Inflammatory macrophage (primary cell): ENCODE measurements around the gene FOXD2.

Experiments used
- DNase-seq, 2 donors: peaks; one replicate each; pipeline ENCODE4 v3.0.0-alpha.2; 2020 to 2022

Gene FOXD2

DNA sequence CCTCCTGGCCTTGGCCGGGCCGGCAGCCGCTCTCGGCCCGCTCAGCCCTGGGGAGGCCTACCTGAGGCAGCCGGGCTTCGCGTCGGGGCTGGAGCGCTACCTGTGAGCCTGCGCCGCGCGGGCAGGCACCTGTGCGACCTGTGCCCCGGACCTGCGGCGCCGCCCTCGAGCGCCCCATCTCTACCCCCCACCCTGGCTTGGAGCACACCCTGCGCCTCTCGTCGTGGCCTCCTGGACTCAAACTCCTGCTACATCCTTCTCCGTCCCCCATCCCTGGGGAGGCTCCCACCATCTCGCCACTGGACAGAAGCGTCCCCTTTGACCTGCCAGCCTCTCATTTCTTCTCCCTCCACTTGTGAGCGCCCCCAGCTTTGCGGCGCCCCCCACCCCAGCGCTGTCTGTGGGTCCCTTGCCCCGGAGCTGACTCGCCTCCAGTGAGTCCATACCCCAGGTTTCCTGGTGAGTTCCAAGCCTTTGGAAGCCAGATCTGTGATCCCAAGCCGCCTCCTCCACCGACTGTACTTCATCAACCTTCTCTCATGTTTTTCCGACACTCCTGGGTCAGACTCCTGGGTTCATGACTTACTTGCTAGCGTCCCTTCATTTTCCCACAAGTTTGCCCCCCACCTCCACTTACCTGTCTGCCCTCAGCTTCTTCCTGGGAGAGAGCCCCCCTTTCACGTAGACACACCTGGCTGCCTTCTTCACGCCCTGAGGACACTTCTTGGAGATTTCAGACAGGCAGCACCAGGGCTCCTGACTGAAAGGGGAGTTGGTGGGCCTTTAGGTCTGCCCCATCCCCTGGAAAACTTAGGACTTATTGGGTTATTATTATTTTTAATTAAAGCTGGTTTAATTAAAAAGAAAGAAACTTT lies 20.4 kb upstream of the FOXD2 start:
- no peak for DNase-seq

DNA sequence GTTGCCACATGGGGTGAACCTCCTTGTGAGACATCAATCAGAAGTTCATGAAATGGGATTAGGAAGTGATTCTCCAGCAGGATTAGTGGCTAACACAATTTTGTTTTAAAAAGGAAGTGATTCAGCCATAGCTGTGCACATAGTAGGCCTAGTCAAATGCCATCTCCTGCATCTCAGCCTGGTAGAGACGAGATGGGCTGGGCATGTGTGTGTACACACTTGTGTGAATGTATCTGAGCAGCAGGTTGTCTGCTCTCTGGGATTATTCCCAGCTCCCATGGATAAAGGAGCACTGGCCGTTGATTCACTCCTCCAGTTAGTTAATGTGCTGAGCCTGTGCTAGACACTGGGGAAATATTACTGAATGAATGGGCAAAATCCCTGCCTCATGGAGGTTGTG lies 19.7 kb upstream of the FOXD2 start:
- DNase-seq, result no peak

DNA sequence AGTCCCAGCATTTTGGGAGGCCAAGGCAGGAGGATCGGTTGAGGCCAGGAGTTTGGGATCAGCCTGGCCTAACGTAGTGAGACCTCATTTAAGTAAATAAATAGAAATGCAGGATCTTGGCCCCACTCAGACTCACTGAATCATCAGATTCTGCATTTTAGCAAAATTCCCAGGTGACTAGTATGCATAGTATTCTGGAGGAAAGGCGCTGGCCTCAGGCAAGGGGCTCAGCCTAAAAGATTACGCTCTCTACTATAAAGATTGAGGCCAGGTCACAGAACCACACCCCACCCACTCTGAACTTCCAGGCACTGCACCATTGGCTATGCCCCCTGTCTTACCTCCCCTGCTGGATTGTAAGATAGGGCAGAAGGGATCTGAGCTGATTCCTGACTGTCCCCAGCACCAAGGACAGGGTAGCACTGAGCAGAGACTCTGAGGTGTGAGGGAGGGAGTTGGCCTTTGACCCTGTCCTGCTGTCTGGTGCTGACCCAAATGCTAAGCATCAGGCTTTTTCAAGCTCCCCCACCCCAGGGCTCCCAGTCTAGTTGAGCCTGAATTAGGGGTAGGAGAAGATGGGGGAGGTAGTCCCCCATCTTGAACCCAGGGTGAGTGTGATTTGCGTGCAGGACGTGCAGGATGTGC lies 19.0 kb upstream of the FOXD2 start:
- no peak for DNase-seq

DNA sequence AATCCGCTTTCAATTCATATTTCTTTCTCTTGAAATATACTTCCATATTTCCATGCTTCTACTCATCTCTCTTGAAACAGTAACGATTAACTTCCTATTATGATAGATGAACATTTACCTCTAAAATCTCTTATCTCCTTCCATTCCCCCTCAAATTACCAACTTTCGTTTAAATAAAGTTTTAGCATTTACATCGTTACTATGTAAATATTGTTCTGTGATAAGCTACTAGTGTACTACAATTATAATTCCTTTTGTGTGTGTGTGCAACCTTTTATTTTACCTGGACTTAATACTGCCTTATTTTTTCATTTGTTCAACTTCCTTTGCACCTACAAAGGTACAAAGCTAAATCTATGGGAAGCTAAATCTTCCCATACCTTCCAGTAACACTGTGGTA lies 17.3 kb upstream of the FOXD2 start:
- no peak for DNase-seq

DNA sequence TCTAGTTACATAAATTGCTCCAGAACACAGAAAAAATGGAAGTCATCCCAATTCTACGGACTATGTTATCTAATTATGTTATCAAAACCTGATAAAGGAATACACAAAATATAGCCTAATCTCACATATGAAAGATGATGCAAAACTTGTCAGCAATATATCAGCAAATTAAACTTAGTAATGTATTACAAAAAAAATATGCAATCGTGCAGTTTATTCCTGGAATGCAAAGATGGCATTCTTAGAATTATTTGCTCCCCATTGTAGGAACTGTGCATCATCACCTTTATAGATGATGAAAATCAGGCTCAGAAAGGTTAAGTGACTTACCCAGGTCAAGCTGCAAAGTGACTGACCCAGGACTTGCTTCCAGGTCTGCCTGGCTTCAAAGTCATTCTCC lies 14.0 kb upstream of the FOXD2 start:
- DNase-seq, result no peak

DNA sequence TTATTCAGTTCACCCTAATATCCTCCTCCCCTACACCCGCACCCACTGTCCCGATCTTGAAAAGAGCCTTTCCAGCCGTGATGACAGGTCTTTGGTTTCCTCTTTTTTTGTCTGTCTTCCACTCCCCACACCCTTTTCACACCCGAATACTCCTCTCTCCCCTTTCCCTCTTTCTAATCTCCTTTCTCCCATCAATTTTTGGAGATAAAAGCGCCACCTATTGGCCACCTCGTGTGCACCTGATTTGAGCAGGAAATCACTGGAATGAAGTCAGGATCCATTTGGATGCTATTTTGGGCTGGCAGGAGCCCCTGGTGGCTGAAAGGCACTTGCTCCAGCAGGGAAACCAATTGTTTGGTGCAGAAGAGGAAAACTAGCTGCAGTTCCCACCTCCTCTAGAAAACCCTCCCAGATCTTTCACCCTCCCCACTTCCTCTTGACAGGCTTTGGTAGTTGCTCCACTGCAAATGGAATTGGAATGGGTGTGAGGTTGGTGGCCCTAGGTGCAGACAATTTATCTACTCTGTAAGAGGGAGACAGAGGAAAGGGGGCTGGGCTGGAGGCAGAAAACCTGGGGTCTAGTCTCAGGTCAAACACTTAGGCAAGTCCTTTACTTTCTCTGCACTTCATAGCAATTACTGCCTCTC lies 13.4 kb upstream of the FOXD2 start:
- DNase-seq, result peak; percentile 20 to 48

DNA sequence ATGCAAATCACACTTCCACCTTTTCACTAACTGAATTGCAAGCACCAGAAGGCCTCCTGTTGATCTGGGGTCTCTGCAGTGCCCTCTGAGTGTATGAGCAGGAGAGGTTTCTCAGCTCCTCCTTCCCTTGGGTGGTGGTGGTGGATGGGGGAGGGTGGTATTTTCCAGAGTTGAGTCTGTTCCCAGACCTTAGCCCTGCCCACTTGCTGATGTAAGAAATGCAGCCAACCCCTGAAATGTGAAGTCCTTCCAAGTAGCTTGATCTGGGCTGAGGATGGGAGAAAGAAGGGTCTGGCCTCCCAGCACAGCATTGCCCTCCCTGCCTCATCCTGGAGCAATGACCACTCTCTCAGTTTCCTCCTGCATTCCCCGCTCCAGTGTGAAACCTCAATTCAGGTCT lies 6.3 kb upstream of the FOXD2 start:
- DNase-seq, result no peak

DNA sequence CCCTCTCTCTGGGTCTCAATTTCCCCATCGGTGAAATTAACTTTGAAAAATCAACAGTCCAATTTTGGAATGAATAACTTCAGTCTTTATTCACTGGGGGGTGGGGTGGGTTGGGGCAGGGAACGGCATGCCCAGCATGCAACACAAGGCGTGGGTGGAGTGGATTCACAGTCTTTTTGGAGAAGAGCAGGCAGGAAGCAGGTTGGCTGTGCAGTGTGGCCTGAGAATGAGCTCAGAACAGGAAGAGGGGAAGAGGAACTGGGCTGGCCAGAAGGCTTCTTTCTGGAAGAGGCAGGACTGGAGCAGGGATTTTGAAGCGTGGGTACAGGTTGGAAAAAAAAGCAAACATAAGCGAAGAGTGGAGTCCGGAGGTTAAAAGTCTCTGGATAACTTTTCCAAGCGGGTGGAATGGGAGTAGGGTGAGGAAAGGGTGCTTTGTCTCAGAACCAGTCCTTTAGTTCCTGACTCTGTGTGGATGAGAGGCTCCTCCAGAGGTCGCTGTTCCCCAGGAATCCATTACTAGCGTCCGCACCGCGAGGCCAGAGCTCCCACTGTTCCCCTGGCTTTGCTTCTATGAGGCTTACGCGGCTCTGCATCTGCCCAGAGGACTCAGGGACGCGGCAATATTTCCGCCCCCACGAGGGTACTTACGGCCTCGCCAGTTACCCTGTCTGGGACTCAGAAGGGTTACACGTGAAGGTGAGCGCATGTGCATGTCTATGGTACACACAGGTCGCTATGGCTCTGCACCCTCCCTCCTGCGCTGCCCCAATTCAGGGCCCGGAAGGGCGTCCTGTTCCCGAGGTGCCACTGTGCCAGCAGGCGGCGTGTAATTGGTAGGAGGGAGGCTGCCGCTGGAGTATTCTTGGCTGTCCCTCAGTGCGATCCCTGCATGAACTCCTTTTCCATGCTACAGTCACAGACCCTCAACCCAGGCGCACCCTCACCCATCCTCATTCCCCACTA lies 5.5 kb upstream of the FOXD2 start:
- DNase-seq, result peak; percentile 86 to 91

DNA sequence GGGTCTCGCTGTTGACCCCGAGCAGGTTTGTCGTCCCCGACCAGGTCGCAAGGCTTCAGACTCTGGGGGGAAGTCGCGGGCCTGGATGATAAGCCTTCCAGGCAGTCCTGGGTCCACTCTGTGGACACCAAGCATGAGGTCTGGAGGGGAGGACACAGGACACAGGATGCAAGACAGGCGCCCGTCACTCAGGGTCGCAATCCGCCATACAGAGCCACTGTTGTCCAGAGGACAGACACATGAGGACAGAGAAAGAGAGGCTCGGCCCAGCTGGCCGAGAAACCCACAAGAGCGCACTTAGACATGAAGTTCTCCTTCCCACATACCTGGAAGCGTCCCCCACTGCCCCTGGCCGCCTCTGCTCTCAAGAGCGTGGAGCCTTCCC lies 4.8 kb upstream of the FOXD2 start:
- DNase-seq, result no peak

DNA sequence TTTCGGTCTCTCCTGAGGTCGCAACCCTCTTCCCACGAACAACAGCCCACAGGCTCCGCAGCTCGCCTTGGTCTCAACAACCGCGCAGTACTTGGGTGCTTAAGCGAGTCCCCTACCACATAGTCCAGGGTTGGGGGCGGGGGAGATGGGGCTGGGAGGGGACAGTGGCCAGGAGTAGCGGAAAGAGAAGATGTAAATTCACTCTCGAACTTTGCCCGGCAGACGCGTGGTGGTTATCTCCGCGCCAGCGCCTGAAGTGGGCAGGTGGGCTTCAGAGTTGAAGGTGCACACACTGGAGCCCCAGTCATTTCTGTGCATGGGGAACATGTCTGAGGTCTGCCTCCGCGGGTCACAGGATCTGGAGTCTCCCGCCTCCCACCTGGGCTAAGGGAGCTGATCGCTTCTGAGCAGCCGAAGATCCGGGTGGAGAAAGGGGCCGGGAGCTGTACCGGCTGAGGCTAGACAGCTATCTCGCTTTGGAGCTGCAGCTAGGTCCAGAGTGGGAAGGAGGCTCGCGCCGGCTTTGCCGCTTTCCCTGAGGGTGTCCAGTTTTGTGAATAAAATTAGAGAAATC lies 4.3 kb upstream of the FOXD2 start:
- no peak for DNase-seq

DNA sequence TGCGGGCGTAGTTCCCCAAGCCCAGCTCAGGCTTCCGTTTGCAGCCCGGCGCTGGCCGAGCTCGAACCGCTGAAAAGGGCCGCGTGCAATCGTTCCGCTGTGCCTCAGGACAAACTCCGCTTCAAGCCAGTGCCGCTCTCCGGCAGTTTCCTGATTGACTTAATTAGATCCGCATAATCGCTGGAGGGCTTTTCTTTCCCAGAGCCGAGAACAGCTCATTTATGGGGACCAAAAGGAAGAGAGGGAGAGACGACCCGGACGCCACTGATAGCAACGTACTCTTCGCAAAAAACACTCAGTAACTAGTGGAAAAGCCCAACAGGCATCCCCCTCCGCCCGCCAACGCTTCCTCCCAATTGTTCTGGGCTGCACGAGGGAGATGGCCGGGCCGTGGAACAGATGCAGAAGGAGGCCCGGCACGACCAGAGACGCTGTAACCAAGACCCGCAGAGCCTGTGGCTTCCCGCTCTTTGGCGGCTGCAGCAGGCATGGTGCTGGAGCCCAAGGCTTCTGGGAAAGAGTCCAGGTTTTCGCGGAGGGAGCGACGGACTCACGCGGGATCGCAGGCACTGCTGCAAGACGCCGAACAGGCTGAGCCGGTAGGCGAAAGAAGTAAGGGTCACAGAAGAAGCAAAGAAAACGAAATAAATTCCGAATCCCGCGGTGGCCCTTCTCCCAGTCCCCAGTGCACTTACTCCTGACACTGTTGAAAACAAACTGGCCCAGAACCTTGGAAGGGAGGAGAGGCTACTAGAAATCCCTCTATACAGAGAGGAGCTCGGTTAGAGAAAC lies 3.6 kb upstream of the FOXD2 start:
- peak; percentile 45 to 74 for DNase-seq

DNA sequence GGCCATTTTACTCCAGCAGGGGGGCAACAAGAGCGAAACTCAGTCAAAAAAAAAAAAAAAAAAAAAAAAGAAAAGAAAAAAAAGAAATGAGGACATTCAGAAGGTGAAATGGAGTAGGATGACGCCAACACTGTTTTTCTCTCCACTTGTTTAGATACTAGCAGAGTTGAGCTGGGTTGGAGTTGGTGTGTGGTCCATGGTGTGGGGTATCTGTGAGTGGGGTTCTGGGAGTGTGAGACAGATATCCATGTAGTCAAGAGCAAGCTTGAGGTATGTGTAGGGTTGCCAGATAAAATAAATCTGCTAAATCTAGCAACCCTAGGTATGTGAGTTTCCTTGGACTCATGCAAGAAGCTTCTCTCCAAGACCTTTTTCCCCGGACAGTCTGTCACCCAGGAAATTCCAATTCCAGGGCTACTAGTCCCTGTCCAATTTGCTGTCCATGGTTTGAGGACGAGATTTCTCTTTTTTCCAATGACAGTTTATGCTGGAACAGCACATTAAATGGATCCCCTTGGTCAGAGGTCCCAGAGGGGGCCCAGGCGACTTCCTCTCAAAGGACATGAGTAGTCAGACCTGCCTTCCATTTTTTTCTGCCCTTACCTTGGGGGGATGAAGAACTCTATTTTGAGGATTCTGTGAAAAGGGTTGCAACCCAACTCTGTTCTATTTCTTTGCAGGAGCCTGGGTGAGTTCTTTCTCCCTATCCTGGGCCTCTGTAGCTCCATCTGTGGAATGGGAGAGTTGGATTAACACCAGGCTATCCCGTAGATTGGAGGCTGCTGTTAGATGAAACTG lies 2.1 kb upstream of the FOXD2 start:
- no peak for DNase-seq

DNA sequence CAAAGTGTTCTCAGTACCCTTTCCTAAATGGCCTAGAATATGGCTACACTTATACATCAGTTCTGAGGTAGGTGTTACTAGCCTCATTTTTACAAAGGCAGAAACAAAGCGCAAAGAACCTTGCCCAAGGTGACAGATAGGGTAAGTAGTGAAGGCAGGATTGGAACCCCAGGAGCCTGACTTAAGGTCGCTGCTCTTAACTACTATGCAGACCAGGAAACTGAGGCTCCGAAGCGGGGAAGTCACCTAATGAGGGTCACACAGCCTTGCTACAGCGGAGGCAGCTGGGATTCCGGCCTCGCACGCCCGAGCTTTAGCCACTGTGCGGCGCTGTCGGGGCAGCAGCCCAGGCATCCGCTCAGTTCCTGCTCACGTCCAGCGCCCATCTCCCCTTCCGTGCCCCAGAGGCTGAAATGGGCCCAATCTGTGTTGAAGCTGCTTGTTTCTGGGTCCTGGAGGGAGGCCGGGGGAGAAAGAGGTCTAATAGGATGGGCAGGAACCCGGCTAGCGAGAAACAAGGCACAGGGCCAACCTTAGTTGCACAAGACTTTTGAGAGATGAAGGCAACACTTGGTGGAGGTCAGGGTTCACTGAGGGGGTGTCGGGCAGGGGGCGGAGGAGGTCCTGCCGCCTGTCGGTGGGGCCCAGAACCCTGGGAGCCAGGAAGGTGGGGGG lies 1.4 kb upstream of the FOXD2 start:
- DNase-seq, result peak; percentile 75 to 80

DNA sequence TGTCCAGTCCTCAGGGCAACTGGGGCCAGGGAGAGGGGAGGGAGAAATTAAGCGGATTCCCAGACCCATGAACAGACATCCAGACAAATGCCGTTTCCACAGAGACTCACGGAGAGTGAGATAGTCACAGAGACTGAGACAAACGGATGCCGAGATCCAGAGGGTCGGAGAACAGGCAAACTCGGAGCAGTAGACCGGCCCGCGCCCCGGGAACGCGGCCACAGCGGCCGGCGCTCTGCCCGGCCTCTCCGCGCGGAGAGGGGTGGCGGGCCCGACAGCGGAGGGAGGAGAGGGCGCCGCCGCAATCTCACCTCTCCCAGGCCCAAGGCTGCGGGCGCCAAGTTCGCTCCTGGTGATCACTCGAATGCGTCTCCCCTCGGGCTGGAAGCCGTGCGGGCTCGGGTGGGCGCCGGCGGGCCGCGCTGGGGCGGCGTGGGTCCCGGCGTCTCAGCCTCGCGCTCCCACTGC lies 831 bp upstream of the FOXD2 start:
- DNase-seq, result no peak

DNA sequence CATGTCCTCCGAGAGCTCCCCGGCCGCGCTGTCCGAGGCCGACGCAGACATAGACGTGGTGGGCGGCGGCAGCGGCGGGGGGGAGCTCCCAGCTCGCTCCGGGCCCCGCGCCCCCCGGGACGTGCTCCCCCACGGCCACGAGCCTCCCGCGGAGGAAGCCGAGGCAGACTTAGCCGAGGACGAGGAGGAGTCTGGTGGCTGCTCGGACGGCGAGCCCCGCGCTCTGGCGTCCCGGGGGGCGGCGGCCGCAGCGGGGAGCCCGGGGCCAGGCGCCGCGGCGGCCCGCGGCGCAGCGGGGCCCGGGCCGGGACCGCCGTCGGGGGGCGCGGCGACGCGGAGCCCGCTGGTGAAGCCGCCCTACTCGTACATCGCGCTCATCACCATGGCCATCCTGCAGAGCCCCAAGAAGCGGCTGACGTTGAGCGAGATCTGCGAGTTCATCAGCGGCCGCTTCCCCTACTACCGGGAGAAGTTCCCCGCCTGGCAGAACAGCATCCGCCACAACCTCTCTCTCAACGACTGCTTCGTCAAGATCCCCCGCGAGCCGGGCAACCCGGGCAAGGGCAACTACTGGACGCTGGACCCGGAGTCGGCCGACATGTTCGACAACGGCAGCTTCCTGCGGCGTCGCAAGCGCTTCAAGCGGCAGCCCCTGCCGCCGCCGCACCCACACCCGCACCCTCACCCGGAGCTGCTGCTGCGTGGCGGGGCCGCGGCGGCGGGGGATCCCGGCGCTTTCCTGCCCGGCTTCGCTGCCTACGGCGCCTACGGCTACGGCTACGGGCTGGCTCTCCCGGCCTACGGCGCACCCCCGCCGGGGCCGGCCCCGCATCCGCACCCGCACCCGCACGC lies 547 bp downstream of the FOXD2 start:
- peak; percentile 16 to 34 for DNase-seq

DNA sequence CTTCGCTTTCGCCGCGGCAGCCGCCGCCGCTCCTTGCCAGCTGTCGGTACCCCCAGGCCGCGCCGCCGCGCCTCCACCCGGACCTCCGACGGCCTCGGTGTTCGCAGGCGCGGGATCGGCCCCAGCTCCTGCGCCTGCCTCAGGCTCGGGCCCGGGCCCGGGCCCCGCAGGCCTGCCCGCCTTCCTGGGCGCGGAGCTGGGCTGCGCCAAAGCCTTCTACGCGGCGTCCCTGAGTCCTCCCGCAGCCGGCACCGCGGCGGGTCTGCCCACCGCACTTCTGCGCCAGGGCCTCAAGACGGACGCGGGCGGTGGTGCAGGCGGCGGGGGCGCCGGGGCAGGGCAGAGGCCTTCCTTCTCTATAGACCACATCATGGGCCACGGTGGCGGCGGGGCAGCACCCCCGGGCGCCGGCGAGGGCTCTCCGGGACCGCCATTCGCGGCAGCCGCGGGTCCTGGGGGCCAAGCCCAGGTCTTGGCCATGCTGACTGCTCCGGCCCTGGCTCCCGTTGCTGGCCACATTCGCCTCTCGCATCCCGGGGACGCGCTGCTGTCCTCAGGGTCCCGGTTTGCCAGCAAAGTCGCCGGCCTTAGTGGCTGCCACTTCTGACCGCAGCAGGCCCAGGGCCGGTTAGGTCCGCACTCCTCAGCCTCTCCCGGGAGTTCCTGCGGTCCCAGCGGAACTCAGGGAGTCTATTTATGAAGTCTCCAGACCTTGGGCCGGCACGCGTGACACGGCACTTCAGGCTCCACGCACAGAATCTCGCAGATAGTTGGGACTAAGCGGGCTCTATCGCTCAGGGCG lies 1.4 kb downstream of the FOXD2 start:
- DNase-seq, result no peak

DNA sequence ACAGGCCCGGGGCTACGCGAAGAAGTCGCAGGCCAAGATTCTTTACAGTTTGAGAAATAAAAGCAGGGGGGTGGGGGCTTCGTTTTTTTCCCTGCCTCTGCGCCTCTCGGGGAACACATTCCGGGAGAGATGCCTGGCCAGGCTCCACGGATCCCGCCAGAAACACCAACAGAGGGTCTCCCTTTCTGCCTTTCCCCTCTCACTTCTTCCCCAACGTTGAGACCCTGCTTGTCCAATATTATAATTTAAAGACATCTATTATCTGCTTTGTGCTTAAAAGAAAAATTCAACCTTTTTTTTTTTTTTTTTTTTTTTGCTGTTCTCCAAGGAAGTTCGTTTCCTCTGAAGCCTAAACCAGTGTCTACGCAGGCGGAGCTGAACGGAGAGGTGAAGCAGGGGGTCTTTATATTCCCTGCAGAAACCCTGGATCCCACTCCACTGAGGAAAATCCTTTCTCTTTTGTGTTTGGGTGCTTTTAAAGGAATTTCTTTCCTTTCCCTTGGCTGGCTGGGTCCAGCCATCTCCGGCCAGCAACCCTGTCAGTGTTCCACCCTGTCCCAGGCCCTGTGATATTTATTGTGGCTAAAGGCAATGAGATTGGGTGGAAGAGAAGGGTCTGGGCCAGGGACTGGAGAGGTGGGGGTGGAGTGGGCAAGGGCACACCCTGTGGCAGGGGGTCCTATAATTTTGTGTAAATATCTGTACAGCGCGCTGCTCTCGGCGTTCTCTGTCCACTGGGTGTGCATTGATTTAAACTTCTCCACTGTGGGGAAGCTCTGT lies 2.2 kb downstream of the FOXD2 start:
- DNase-seq, result no peak
